HPDE6-E6E7 (cell line): ENCODE measurements around the gene RNU2-63P.
"Not testable (repeated sequence)": the region's sequence is repeated elsewhere in the genome, so short reads cannot be mapped to it uniquely, and the experiment has no call there.

Source experiments
- DNase-seq: peaks from one replicate; pipeline ENCODE4 v3.0.0; 2011; ENCODE audit warnings: missing footprints; ENCODE audit errors: extremely low spot score

Gene RNU2-63P

GRCh38 chr2:87981182-87981581 lies 35.2 kb downstream of the RNU2-63P start:
- not testable (repeated sequence) for DNase-seq

GRCh38 chr2:87972385-87972784 lies 44.0 kb downstream of the RNU2-63P start:
- DNase-seq: not testable (repeated sequence)
